ENCODE data around the gene ZNF12.
"Not testable (repeated sequence)": the region's sequence is repeated elsewhere in the genome, so short reads cannot be mapped to it uniquely, and the experiment has no call there.

The ZNF12 gene

GRCh38 chr7:6691103-6691502 lies 15.6 kb downstream of the ZNF12 start:
- DNase-seq (ENCODE audit: low read depth): no peak

- no peak for DNase-seq (ENCODE audit: low read depth)
Observed at GRCh38 chr7:6680146-6680545, 26.6 kb downstream of the ZNF12 start.

- no peak for DNase-seq (ENCODE audit: low read depth)
Observed at GRCh38 chr7:6675807-6676405, 30.8 kb downstream of the ZNF12 start.

- not testable (repeated sequence) for DNase-seq (ENCODE audit: low read depth)
Observed at GRCh38 chr7:6670851-6671250, 35.9 kb downstream of the ZNF12 start.

GRCh38 chr7:6658618-6659345 lies 48.0 kb downstream of the ZNF12 start:
- no peak for DNase-seq (ENCODE audit: low read depth)

- DNase-seq (ENCODE audit: low read depth): no peak
Observed at GRCh38 chr7:6656413-6656812, 50.3 kb downstream of the ZNF12 start.

- no peak for DNase-seq (ENCODE audit: low read depth)
Observed at GRCh38 chr7:6655636-6656385, 50.9 kb downstream of the ZNF12 start.

- DNase-seq (ENCODE audit: low read depth): no peak
Observed at GRCh38 chr7:6654842-6655610, 51.7 kb downstream of the ZNF12 start.

GRCh38 chr7:6654113-6654841 lies 52.5 kb downstream of the ZNF12 start:
- DNase-seq (ENCODE audit: low read depth): no peak

GRCh38 chr7:6653071-6654003 lies 53.4 kb downstream of the ZNF12 start:
- no peak for DNase-seq (ENCODE audit: low read depth)

GRCh38 chr7:6652446-6653011 lies 54.2 kb downstream of the ZNF12 start:
- no peak for DNase-seq (ENCODE audit: low read depth)

- no peak for DNase-seq (ENCODE audit: low read depth)
Observed at GRCh38 chr7:6651851-6652445, 54.8 kb downstream of the ZNF12 start.

GRCh38 chr7:6650521-6651011 lies 56.2 kb downstream of the ZNF12 start:
- DNase-seq (ENCODE audit: low read depth): no peak

GRCh38 chr7:6650086-6650485 lies 56.7 kb downstream of the ZNF12 start:
- no peak for DNase-seq (ENCODE audit: low read depth)

GRCh38 chr7:6649241-6649961 lies 57.3 kb downstream of the ZNF12 start:
- DNase-seq (ENCODE audit: low read depth): no peak

GRCh38 chr7:6648815-6649104 lies 58.0 kb downstream of the ZNF12 start:
- no peak for DNase-seq (ENCODE audit: low read depth)

GRCh38 chr7:6648066-6648814 lies 58.5 kb downstream of the ZNF12 start:
- no peak for DNase-seq (ENCODE audit: low read depth)

GRCh38 chr7:6647541-6647940 lies 59.2 kb downstream of the ZNF12 start:
- no peak for DNase-seq (ENCODE audit: low read depth)

Data from stimulated activated CD8-positive, alpha-beta memory T cell treated with anti-CD3 and anti-CD28 coated beads, Interleukin-15, amount 100 ng/mL, for 1 hour (primary cell).